Breast epithelium (tissue), 4 donors: Measurements from ENCODE around the gene NOA1. TPM values are rescaled to one million over a fixed set of nuclear protein-coding genes. Genes with fewer than 3 reads are reported as not detected.

Experiments used
- DNase-seq, 2 donors: peaks; one replicate each; pipeline ENCODE4 v3.0.0-alpha.2; 2019; ENCODE audit warnings: low spot score in 2 of 2
- H3K27ac ChIP-seq, 2 donors: fragments of 200-600 bp; sonication (generic) in 1 of 2; one replicate each; pipeline ENCODE4 v1.5.1; 2016 to 2019; ENCODE audit warnings: mild to moderate bottlenecking in 1 of 2
- H3K27me3 ChIP-seq, 2 donors: fragments of 200-600 bp; sonication (generic) in 1 of 2; one replicate each; pipeline versions ENCODE4 v1.5.1 to v1.6.0; 2017 to 2019; ENCODE audit warnings: control low read depth in 1 of 2, mild to moderate bottlenecking in 1 of 2
- H3K36me3 ChIP-seq: fragments of 200-600 bp; one replicate; pipeline ENCODE4 v1.5.1; 2019
- H3K4me1 ChIP-seq, 2 donors: fragments of 200-600 bp; sonication (generic); one replicate each; pipeline ENCODE4 v1.5.1; 2016 to 2019; ENCODE audit warnings: control low read depth in 1 of 2
- H3K4me3 ChIP-seq, 3 donors: fragments of 200-600 bp; sonication (generic); 1 replicate in 2 of 3; 2 replicates in 1 of 3; pipeline ENCODE4 v1.5.1; 2016 to 2019; ENCODE audit warnings: mild to moderate bottlenecking in 3 of 3, moderate library complexity in 2 of 3
- H3K9me3 ChIP-seq, 2 donors: fragments of 200-600 bp; sonication (generic) in 1 of 2; one replicate each; pipeline ENCODE4 v1.5.1; 2016 to 2019; ENCODE audit warnings: control low read depth in 1 of 2
- POLR2A ChIP-seq: fragments of 450-650 bp; IDR thresholded peaks from one replicate; pipeline ENCODE4 v1.6.1; 2016; ENCODE audit warnings: antibody characterized with exemption, mild to moderate bottlenecking, moderate library complexity
- POLR2AphosphoS5 ChIP-seq, 3 donors: sonication (generic); formaldehyde crosslinking; IDR thresholded peaks; one replicate each; pipeline ENCODE4 v1.6.1; 2017; ENCODE audit warnings: antibody characterized with exemption in 3 of 3
- intact Hi-C: fragments of 100-400 bp; cut with DNase I; formaldehyde crosslinking; loops from one replicate; pipeline ENCODE4 v1.15.1; 2023; ENCODE audit warnings: low total_unique reads
- total RNA-seq, 3 donors: library from RNA; depleted of rRNA; stranded (reverse); fragments of >200 nt; gene quantifications; one replicate each; pipeline ENCODE4 v1.1.0, GENCODE V29; 2016
- TF ChIP-seq, protein P1 (sequence below), 3 donors: fragments of 450-650 bp; IDR thresholded peaks; one replicate each; pipeline ENCODE4 v1.5.1; 2016 to 2017; ENCODE audit warnings: antibody characterized with exemption in 3 of 3, mild to moderate bottlenecking in 3 of 3, moderate library complexity in 3 of 3

NOA1 gene
- total RNA-seq, 3 donors from 2014 or later: 22.6 to 25.4 (median 23.7) TPM

DNA sequence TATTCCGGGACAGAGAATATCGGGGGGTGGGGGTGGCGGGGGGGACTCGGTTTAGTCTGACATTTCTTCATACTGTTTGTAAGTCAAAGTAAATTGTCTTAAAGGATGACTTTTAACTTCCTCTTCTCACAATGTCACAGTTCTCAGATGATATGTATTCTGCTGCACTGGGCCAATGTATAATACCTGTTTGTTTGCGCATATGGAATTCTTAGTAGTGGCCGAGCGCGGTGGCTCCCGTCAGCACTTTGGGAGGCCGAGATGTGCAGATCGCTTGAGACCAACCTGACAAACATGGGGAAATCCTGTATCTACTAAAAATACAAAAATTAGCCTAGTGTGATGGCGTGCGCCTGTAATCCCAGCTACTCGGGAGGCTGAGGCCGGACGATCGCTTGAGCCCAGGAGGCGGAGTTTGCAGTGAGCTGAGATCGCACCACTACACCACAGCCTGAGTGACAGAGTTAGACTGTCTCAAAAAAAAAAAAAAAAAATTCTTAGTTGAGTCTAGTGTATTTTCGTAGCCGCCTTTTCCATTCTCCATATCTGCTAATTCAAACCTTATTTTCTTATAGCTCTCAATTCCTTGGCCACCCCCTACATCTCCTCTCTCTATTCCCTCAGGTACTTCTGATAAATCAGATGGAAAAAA lies 2.1 kb upstream of the NOA1 start:
- intact Hi-C loops: no loop called here
- Histone ChIP-seq H3K4me1 (peaks cover 0 to 12% of the 10 kb centered on the region in 2 donors), H3K27me3 (no peaks in the 10 kb centered on the region), H3K36me3 (no peaks in the 10 kb centered on the region), H3K27ac (peak overlapping the region; percentile 83 to 91), H3K9me3 (no peaks in the 10 kb centered on the region), H3K4me3 (peak overlapping the region; percentile 83 to 95 (median 91))
- TF ChIP-seq, protein P1, sequence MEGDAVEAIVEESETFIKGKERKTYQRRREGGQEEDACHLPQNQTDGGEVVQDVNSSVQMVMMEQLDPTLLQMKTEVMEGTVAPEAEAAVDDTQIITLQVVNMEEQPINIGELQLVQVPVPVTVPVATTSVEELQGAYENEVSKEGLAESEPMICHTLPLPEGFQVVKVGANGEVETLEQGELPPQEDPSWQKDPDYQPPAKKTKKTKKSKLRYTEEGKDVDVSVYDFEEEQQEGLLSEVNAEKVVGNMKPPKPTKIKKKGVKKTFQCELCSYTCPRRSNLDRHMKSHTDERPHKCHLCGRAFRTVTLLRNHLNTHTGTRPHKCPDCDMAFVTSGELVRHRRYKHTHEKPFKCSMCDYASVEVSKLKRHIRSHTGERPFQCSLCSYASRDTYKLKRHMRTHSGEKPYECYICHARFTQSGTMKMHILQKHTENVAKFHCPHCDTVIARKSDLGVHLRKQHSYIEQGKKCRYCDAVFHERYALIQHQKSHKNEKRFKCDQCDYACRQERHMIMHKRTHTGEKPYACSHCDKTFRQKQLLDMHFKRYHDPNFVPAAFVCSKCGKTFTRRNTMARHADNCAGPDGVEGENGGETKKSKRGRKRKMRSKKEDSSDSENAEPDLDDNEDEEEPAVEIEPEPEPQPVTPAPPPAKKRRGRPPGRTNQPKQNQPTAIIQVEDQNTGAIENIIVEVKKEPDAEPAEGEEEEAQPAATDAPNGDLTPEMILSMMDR (IDR thresholded peaks at IDR 0.05): no peak
- TF ChIP-seq POLR2A: no peak
- TF ChIP-seq POLR2AphosphoS5 (IDR thresholded peaks at IDR 0.05): no peak
- DNase-seq: no peak

- peak within 1 kb of the TSS; percentile 83 to 95 (median 91) for H3K4me3 ChIP-seq
- no peaks in the 10 kb centered on the region for H3K27me3 ChIP-seq
- intact Hi-C loops: no loop called here
- peak; percentile 75 for TF ChIP-seq POLR2A
- peak; percentile 77 to 86 (median 79) for TF ChIP-seq POLR2AphosphoS5 (IDR thresholded peaks at IDR 0.05)
- TF ChIP-seq, protein P1 (IDR thresholded peaks at IDR 0.05): no peak
- no peaks in the 10 kb centered on the region for H3K9me3 ChIP-seq
- peak within 1 kb of the TSS; percentile 83 to 91 for H3K27ac ChIP-seq
- no peaks in the 10 kb centered on the region for H3K36me3 ChIP-seq
- peak; percentile 85 to 89 for DNase-seq
- H3K4me1 ChIP-seq: peaks cover 0 to 12% of the 10 kb centered on the region in 2 donors
Measured at GRCh38 chr4:56978750-56979303, 1.4 kb upstream of the NOA1 start, which contains the start of gene POLR2B. Gene POLR2B (plus strand): TSS chr4:56978896. CDS start chr4:56978986, 90 bp downstream.

DNA sequence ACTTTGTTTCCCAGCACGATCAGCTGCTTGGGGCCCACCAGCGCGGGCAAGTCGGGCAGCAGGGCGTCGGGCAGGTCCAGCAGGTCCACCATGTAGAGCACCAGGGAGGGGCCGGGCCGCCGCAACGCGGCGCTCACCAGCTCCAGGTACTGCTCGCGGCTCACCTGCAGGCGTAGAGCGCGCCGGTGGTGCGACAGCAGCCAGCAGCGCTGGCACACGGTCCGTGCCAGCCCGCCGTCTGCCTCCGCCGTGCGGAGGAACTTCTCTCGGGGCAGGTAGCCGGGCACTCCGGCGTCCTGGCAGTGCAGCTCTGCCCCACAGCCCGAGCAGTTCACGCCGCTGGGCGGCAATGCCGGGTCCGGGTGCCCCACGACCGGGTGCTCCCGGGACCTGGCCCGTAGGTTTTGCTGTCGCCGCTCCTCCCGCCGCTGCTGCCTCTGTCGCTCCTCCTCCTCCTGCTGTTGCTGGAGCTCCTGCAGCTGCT lies 527 bp downstream of the NOA1 start:
- Histone ChIP-seq H3K27me3 (no peaks in the 10 kb centered on the region), H3K4me1 (peaks cover 0 to 12% of the 10 kb centered on the region in 2 donors), H3K36me3 (peaks cover 18% of the 10 kb centered on the region), H3K9me3 (peaks cover 0 to 10% of the 10 kb centered on the region in 2 donors), H3K27ac (peak overlapping the region; percentile 83 to 91), H3K4me3 (peak overlapping the region; percentile 83 to 95 (median 91))
- TF ChIP-seq POLR2AphosphoS5 (IDR thresholded peaks at IDR 0.05): no peak
- TF ChIP-seq POLR2A: no peak
- TF ChIP-seq, protein P1 (IDR thresholded peaks at IDR 0.05): no peak
- DNase-seq: peak in 1 of 2 donors; percentile 58
- intact Hi-C loops: no loop called here

DNA sequence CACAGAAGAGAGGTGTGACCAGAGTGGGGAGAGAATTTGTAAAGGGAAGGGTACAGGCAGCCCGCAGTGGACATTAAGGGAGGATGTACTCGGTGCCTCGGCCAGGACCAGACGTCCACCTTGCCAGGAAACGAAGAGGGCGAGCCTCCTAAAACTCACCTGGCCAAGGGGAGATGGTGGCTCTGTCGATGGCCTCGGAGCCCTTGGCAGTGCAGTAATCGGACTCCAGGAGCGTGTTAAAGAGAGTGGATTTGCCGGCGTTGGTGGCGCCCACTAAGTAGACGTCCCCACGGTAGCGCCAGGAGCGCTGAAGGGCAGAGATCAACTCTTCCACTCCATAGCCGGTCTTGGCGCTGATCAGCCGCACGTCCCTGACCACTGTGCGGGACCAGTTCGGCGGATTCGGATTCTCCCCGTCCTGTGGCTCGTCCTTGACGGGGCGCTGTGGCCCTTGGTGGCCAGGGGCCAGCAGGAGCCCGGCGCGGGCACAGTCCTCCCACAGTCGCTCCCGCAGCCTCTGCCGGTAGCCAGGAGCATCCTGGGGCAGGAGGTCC lies 1.0 kb downstream of the NOA1 start:
- intact Hi-C loops: no loop called here
- no peak for TF ChIP-seq POLR2AphosphoS5 (IDR thresholded peaks at IDR 0.05)
- TF ChIP-seq POLR2A: no peak
- TF ChIP-seq, protein P1 (IDR thresholded peaks at IDR 0.05): no peak
- no peak for DNase-seq
- H3K4me3 ChIP-seq: peak overlapping the region; percentile 83 to 95 (median 91)
- H3K27ac ChIP-seq: peak overlapping the region; percentile 83 to 91
- H3K9me3 ChIP-seq: peaks cover 0 to 10% of the 10 kb centered on the region in 2 donors
- peaks cover 0 to 11% of the 10 kb centered on the region in 2 donors for H3K4me1 ChIP-seq
- peaks cover 18% of the 10 kb centered on the region for H3K36me3 ChIP-seq
- H3K27me3 ChIP-seq: no peaks in the 10 kb centered on the region

GRCh38 chr4:56973336-56973735 lies 4.1 kb downstream of the NOA1 start:
- H3K9me3 ChIP-seq: peaks cover 0 to 10% of the 10 kb centered on the region in 2 donors
- intact Hi-C loops: no loop called here

More at GRCh38 chr4:56973336-56973735, 4.1 kb downstream of the NOA1 start:
- Histone ChIP-seq H3K4me1 (peaks cover 0 to 6% of the 10 kb centered on the region in 2 donors), H3K27me3 (no peaks in the 10 kb centered on the region), H3K36me3 (peaks cover 18% of the 10 kb centered on the region), H3K4me3 (no peak overlapping the region), H3K27ac (no peak overlapping the region)
- DNase-seq: no peak
- TF ChIP-seq POLR2A (no peak), POLR2AphosphoS5 (IDR thresholded peaks at IDR 0.05) (no peak)
- TF ChIP-seq, protein P1 (IDR thresholded peaks at IDR 0.05): no peak
